Stimulated activated CD8-positive, alpha-beta memory T cell treated with anti-CD3 and anti-CD28 coated beads, Interleukin-7, amount 100 ng/mL, for 24 hours (primary cell): ENCODE data around the gene CLEC2D.
"Not testable (repeated sequence)": the region's sequence is repeated elsewhere in the genome, so short reads cannot be mapped to it uniquely, and the experiment has no call there.

Source experiments
- DNase-seq: peaks from one replicate; pipeline ENCODE4 v3.0.0-alpha.2; 2020; ENCODE audit warnings: low read depth

CLEC2D gene

GRCh38 chr12:9660046-9660445 is 9.5 kb upstream of the CLEC2D start:
- no peak for DNase-seq

DNA sequence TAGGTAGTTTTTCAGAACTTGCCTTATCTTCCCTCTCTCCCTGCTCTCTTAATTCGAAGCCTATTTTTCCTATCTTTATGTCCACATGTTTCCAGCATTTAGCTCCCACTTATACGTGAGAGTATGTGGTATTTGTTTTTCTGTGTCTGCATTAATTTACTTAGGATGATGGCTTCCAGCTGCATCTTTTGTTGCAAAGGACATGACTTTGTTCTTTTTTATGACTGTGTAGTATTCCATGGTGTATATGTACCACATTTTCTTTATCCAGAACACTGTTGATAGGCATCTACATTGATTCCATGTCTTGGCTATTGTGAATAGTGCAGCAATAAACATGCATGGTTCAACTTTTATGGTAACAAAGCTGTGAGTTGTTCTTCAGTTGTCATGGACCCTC is 7.8 kb upstream of the CLEC2D start:
- DNase-seq = no peak

DNA sequence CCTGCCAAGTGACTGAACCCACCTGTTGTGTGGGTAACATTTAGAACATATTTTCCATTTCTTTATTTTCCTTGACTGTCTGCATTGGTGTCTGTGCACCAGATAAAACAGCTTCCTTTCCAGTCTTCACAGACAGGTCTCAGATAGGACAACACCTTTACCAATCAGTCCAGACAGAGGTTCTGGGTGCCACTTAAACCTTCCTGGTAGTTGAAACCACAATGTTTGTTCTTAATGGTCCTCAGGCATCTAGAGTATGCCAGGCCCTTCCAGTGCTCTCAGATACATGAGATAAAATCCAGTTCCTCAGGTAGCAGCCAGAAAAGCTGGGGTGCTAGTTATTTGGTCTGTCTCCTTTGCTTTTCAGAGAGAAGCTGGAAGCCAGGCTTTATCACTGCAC is 7.0 kb upstream of the CLEC2D start:
- DNase-seq = no peak

DNA sequence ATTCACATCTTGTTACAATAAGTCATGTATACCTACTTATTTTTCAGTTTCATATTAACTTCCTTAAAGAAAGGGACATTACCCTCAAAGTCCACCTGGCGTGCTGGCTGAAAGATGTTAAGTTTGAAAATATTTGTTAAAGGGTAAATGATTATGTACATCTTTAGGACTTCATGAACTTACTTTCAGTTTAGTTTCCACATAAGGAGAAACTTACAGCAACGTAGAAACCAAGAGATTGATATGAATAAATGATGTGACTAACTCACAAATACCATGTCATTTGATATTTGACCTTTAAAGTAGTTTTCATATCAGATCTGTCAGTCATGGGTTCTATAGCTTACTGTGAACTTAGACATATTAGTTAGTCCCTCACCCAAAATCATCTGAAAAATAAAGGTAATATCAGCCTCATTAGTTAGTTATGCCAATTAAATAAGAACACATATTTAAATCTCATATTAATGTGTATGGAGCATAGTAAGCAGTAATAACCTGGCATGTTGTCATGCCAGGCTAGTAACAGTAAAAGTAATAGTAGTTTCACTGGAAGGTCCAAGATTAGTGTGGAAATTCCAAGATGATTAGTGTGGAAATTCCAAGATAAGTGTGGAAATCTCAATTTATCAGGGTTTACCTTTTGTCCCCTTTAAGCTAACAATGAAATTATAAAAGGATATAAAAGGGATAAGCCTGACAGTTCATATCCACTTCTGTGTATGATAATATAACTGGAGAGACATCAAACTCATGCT is 1.9 kb upstream of the CLEC2D start:
- no peak for DNase-seq

DNA sequence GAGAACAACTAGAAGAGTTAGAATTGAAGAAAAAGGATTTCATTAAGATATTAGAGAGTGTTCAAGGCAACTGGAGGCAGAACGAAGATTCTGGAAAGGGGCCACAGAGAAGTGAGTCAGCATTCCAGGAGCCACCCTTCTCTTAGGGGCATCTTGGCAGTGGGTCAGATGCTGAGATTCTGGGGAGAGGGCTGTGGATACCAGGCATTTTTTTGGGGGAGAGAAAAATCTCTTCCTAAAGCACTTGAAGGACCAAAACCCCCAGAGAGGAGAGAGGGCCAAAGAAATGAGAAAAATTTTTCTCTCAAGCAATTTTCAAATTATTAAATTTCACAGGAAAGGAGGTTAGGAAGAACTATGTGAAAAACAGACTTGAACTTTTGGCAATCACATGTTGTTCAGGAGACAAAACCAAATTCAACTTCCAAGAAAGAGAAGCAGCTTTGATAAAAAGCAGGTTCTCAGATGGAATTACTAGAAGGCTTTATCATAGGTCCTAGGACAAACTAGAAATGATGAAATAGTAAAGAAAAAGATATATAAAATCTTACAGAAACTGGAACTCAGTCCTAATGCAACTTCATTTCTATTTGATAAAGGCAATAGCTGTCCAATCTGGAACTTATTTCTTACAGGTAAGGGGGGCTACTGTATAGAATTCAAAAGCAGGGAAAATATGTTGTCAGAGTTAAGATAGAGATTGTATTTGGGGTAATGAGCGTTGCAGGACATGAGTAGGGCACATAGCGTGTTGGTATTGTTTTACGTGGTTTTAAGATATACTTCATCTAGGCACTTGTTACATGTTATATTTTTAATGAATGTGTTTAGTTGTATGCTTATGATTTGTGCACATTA is 1.1 kb upstream of the CLEC2D start:
- no peak for DNase-seq

DNA sequence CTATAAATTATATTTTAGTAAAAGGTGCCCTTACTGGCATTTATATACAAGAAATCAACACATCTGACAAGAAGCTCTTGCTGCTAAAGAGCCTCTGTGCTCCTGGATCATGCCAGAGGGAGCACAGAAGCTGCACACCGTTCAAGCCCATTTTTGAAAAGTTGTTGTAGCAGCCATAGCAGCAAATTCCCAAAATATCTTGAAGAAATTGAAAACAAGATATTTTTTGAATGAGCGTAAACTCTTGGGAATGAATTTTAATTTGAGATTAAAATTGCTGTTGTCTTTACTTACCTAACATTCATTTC is 540 bp upstream of the CLEC2D start:
- DNase-seq = no peak

- not testable (repeated sequence) for DNase-seq
Observed at GRCh38 chr12:9672340-9672739, 2.8 kb downstream of the CLEC2D start.

GRCh38 chr12:9673404-9674225 is 4.1 kb downstream of the CLEC2D start:
- DNase-seq = no peak

DNA sequence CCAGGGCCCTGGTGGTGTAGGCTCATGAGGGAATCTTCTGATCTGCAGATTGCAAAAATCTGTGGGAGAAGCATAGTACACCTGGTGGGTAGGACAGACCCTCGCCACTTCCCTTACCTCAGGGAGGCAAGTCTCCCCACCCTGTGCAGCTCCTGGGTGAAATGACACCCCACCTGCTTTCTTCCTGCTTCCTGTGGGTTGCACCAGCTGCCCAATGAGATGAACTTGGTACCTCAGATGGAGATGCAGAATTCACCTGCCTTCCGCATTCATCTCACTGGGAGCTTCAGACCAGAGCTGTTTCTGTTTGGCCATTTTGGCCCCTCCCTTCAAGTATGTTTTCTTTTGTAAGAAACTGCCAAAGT is 4.7 kb downstream of the CLEC2D start:
- DNase-seq = no peak

DNA sequence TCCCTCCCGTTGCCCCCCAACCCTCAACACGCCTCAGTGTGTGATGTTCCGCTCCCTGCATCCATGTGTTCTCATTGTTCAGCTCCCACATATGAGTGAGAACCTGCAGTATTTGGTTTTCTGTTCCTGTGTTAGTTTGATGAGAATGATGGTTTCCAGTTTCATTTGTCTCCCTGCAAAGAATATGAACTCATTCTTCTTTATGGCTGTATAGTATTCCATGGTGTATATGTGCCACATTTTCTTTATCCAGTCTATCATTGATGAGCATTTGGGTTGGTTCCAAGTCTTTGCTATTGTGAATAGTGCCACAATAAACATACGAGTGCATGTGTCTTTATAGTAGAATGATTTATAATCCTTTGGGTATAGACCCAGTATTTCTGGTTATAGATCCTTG is 13.0 kb downstream of the CLEC2D start:
- DNase-seq = not testable (repeated sequence)

GRCh38 chr12:9682949-9683348 is 13.4 kb downstream of the CLEC2D start:
- DNase-seq = not testable (repeated sequence)

DNA sequence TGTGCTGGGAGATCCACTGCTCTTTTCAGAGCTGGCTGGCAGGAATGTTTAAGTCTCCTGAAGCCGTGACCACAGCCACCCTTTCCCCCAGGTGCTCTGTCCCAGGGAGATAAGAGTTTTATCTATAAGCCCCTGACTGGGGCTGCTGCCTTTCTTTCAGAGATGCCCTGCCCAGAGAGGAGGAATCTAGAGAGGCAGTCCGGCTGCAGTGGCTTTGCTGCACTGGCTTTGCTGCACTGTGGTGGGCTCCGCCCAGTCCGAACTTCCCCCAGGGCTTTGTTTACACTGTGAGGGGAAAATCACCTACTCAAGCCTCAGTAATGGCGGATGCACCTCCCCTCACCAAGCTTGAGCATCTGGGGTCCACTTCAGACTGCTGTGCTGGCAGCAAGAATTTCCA is 15.9 kb downstream of the CLEC2D start:
- DNase-seq = not testable (repeated sequence)

- no peak for DNase-seq
Observed at GRCh38 chr12:9685915-9686314, 16.4 kb downstream of the CLEC2D start.

GRCh38 chr12:9687228-9687627 is 17.7 kb downstream of the CLEC2D start:
- no peak for DNase-seq

DNA sequence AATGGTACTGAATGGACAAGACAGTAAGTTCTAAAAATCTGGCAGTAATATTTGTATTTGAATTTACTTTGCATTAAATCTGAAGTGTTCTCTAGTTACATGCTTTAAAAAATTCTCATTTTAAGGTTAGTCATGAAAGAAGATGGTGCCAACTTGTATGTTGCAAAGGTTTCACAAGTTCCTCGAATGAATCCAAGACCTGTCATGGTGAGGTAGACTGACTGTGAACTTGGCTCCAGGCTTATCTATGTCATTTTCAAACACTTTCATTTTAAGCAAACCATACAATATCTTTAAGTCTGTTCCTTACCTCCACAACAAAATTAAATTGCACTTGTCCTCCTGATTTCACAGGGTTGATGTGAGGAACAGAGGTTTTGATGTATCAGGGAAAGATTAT is 23.4 kb downstream of the CLEC2D start:
- DNase-seq = no peak

DNA sequence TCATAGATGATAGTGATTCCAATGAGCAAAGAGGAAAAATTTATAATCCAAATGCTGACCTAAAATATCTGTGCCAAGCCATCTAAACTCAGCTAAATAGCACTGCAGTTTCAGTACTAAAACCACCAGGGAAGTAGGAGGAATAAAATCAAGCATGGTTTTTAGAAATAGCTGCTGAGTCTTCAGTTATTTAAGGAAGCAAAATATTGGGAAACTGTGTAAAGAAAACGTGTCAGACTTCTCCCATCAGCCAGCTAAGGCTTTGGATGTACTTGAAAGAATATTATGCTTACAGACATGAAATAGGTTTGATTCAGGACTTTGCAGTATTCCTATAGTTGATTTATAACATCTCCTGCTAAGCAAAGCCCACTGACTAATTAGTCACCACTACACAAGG is 24.7 kb downstream of the CLEC2D start:
- DNase-seq = no peak

DNA sequence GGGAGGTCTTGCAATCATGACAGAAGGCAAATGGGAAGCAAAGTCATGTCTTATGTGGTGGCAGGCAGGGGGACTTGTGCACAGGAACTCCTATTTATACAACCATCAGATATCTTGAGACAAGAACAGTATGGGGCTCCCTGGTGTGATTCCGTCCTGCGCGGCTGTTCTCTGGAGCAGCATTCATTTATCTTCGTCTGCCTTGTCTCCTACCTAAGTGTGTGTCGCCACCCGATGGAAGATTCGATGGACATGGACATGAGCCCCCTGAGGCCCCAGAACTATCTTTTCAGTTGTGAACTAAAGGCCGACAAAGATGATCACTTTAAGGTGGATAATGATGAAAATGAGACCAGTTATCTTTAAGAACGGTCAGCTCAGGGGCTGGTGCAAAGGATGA is 25.6 kb downstream of the CLEC2D start:
- not testable (repeated sequence) for DNase-seq

DNA sequence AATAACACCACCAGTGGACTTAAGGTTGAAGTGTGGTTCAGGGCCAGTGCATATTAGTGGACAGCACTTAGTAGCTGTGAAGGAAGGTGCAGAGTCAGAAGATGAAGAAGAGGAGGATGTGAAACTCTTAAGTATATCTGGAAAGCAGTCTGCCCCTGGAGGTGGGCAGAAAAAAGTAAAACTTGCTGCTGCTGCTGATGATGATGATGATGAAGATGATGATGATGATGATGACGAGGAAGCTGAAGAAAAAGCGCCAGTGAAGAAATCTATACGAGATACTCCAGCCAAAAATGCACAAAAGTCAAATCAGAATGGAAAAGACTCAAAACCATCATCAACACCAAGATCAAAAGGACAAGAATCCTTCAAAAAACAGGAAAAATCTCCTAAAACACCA is 26.1 kb downstream of the CLEC2D start:
- not testable (repeated sequence) for DNase-seq

DNA sequence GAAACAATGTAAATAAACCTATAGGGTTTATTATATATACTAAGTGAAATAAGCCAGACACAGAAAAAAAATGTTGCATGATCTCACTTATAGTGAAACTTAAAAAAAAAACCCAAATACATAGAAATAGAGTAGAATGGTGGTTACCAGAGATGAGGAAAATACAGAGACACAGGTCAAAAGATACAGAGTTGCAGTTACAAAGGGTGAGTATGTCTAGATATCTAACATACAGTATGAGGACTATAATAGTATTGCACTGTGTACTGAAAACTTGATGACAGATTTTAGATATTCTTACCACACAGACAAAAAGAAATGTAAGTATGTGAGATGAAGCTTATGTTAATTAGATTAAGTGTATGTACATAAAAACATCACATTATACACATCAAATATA is 28.1 kb downstream of the CLEC2D start:
- DNase-seq = no peak

GRCh38 chr12:9698681-9699080 is 29.2 kb downstream of the CLEC2D start:
- no peak for DNase-seq

- no peak for DNase-seq
Observed at GRCh38 chr12:9699269-9699897, 29.9 kb downstream of the CLEC2D start.

GRCh38 chr12:9699898-9700605 is 30.5 kb downstream of the CLEC2D start:
- no peak for DNase-seq
